Esophagus (tissue), 2 donors: ENCODE data around the gene IL21R. TPM values are rescaled to one million over a fixed set of nuclear protein-coding genes. Genes with fewer than 3 reads are reported as not detected.

Experiments used
- H3K27ac ChIP-seq, 2 donors: one replicate each; pipeline ENCODE4 v1.5.1; 2013; ENCODE audit warnings: low read depth in 2 of 2, mild to moderate bottlenecking in 2 of 2, inconsistent platforms in 1 of 2, low read length in 1 of 2, moderate library complexity in 1 of 2
- H3K27me3 ChIP-seq, 2 donors: one replicate each; pipeline ENCODE4 v1.6.1; 2013; ENCODE audit warnings: low read length in 2 of 2, control low read depth in 1 of 2, mild to moderate bottlenecking in 1 of 2; ENCODE audit not compliant: insufficient read depth in 2 of 2, control insufficient read depth in 1 of 2
- H3K36me3 ChIP-seq, 2 donors: one replicate each; pipeline ENCODE4 v1.6.1; 2013; ENCODE audit warnings: low read length in 1 of 2; ENCODE audit not compliant: control insufficient read depth in 2 of 2, insufficient read depth in 2 of 2
- H3K4me1 ChIP-seq, 2 donors: one replicate each; pipeline ENCODE4 v1.6.1; 2013; ENCODE audit warnings: low read length in 1 of 2; ENCODE audit not compliant: control insufficient read depth in 2 of 2, insufficient read depth in 2 of 2
- H3K4me3 ChIP-seq, 2 donors: one replicate each; pipeline ENCODE4 v1.5.1; 2013; ENCODE audit warnings: low read length in 2 of 2, mild to moderate bottlenecking in 2 of 2, low read depth in 1 of 2, moderate library complexity in 1 of 2
- H3K9me3 ChIP-seq, 2 donors: one replicate each; pipeline ENCODE4 v1.6.1; 2013; ENCODE audit warnings: mild to moderate bottlenecking in 2 of 2, low read depth in 1 of 2, low read length in 1 of 2, moderate library complexity in 1 of 2; ENCODE audit not compliant: control insufficient read depth in 2 of 2, insufficient read depth in 1 of 2
- WGBS, 2 donors: extraction: QIAGEN DNeasy Blood & Tissue Kit; methylation state at CpG; one replicate each; pipeline ENCODE4 v1.1.7; 2013; 5-methylcytosine and 5-hydroxymethylcytosine counted together
- polyA plus RNA-seq, 2 donors: library from polyadenylated mRNA; stranded (reverse); fragments of 200-250 nt; gene quantifications; one replicate each; pipeline ENCODE4 v1.2.3, GENCODE V29; 2013
- donor health status: healthy with polysubstance abuse.
- donor health status: Bipolar disorder and iron deficiency.

IL21R gene
- polyA plus RNA-seq, 2 donors, result 0.19 to 0.24 TPM

- no peaks in the 10 kb centered on the region for H3K27me3 ChIP-seq
- H3K36me3 ChIP-seq, result no peaks in the 10 kb centered on the region
- H3K9me3 ChIP-seq, result no peaks in the 10 kb centered on the region
- no peak overlapping the region for H3K27ac ChIP-seq
- H3K4me1 ChIP-seq, result peaks cover 0 to 3% of the 10 kb centered on the region in 2 donors
- no peak overlapping the region for H3K4me3 ChIP-seq
- WGBS, 2 donors, result 84 to 86% methylated on average over 8 of the region's 8 CpGs
Measured at GRCh38 chr16:27398894-27399853, 2.8 kb upstream of the IL21R start.

- no peaks in the 10 kb centered on the region for H3K36me3 ChIP-seq
- H3K4me3 ChIP-seq, result no peak overlapping the region
- peaks cover 0 to 3% of the 10 kb centered on the region in 2 donors for H3K4me1 ChIP-seq
- no peak overlapping the region for H3K27ac ChIP-seq
- WGBS, 2 donors, result 92 to 98% methylated on average over 2 of the region's 2 CpGs
- no peaks in the 10 kb centered on the region for H3K9me3 ChIP-seq
- H3K27me3 ChIP-seq, result no peaks in the 10 kb centered on the region
Measured at GRCh38 chr16:27399969-27400368, 2.0 kb upstream of the IL21R start.

DNA sequence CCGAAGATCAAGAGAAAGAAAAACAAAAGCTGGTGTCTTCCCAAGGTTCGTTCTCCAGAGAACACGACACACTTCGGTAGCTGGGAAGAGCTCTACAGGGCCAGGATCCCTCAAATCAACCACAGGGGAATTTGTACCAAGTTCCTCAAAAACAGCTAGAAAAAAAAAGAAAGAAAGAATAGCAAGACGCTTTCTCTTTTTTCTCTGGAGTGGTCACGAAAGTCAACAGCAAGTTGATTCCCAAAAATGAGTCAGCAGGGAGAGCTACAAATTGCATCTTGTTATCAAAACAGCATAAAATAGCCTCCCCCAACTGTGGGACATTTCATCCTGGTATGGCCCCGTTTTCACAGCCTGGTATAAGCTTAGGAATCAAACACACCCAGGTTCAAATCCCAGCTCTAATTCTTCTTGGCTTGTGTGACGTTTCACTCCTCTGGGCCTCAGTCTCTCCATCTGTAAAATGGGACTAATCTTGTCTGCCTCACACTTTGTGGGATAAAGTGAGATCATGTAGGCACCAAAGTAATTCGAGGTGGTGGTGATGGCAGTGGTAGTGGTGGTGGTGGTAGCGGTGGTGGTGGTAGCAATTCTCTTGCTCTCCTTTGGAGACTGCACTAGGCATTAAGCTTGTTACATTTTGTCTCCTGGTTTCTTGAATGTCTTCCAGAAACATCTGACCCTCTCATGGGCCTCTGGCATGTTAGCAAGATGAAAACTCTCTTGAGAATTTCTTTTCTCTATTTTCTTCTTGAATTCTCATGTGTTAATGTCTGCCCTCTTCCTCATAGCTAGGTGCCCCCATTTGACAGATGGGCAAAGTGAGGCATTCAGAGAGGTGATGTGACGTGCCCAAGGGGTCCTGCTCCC is 988 bp upstream of the IL21R start:
- no peak overlapping the region for H3K4me3 ChIP-seq
- H3K36me3 ChIP-seq, result no peaks in the 10 kb centered on the region
- H3K27me3 ChIP-seq, result no peaks in the 10 kb centered on the region
- peaks cover 0 to 3% of the 10 kb centered on the region in 2 donors for H3K4me1 ChIP-seq
- WGBS, 2 donors, result 41 to 42% methylated on average over 11 of the region's 11 CpGs
- H3K27ac ChIP-seq, result no peak overlapping the region
- no peaks in the 10 kb centered on the region for H3K9me3 ChIP-seq

- Histone ChIP-seq H3K9me3 (no peaks in the 10 kb centered on the region), H3K27me3 (no peaks in the 10 kb centered on the region), H3K4me1 (peaks cover 0 to 3% of the 10 kb centered on the region in 2 donors), H3K4me3 (peak overlapping the region; percentile 9 to 25), H3K36me3 (no peaks in the 10 kb centered on the region), H3K27ac (no peak overlapping the region)
- 56 to 61% methylated on average over 8 of the region's 8 CpGs for WGBS, 2 donors
Measured at GRCh38 chr16:27402569-27402963, 592 bp downstream of the IL21R start.

DNA sequence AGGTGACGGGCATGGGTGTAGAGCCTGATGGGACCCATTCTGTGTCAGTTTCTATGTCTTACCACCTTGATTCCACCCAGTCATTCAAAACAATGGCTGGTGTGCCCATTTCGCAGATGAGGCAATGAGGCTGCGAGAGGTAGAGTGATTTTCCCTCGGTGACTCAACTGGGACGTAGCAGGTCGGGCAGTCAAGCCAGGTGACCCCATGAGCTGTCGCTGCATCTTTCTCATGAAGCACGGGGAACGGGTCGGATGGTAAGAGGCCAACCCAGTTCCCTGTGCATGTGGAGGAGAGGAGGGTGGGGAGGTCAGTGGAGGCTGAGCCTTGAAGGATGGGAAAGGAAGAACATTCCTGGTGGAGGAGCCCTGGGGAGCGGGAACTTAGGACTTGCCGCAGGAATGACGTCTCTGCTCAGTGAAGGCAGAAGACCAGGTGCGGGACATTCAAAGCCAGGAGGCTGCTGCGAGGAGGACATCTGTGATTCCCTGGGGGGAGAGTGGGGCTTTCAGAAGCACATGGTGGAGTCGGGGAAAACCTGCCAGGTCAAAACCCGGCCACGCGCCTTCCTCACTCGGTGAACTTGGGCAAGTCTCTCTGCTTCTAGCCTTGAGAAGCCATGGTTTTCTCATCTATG is 1.1 kb downstream of the IL21R start:
- WGBS, 2 donors, result 70 to 80% methylated on average over 20 of the region's 20 CpGs
- H3K4me1 ChIP-seq, result peaks cover 0 to 3% of the 10 kb centered on the region in 2 donors
- peak overlapping the region; percentile 9 to 25 for H3K4me3 ChIP-seq
- H3K27me3 ChIP-seq, result no peaks in the 10 kb centered on the region
- H3K27ac ChIP-seq, result no peak overlapping the region
- no peaks in the 10 kb centered on the region for H3K36me3 ChIP-seq
- H3K9me3 ChIP-seq, result no peaks in the 10 kb centered on the region

DNA sequence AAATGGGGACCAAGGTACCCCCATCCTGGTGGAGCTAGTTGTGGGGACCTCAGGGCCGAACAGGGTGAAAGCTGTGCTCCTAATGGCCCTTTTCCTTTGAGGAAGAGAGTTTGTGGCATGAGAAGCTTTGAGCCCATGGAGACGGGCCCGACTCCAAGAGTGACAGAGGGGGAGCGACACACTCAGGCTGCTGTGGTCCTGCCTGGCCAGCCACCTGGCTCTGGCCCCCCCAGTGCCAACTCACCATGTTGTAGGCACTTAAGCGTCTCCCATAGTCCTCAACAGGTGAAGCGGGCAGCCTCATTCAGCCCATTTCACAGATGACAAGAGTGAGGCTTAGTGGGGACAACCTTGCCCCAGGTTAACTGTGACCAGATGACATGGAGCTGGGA is 1.6 kb downstream of the IL21R start:
- no peak overlapping the region for H3K27ac ChIP-seq
- H3K27me3 ChIP-seq, result no peaks in the 10 kb centered on the region
- peaks cover 0 to 3% of the 10 kb centered on the region in 2 donors for H3K4me1 ChIP-seq
- H3K9me3 ChIP-seq, result no peaks in the 10 kb centered on the region
- H3K36me3 ChIP-seq, result no peaks in the 10 kb centered on the region
- H3K4me3 ChIP-seq, result peak overlapping the region in 1 of 2 donors; percentile 10
- 68 to 76% methylated on average over 6 of the region's 6 CpGs for WGBS, 2 donors

DNA sequence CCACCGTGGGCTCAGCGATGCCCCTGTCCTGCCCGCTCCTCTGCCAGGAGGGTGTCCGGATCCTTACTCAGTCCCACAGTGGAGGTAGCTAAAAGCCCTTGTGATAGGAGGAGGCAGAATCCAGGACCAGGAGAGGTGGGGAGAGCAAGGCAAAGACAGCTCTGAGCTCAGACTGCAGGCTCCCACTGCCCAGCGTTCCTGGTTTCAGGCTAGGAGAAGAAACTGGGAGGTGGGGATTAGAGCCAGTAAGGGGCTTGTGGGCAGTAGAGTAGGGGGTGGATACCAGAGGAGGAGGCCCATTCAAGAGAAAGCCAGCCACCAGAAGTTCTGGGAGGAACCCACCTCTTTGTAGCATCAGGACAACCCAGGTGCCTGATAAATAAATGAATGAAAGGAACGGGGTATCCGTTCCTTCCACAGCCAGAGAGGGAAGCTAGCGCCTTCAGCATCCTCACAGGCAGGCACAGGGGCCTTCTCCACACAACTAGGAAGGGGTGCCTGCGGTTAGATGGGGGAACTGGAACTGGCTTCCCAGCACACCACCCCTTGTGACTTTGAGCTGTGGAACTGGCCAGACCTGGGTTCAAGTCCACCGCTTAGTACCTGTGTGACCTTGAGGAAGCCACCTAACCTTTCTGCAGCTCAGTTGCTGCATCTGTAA is 2.3 kb downstream of the IL21R start:
- H3K4me3 ChIP-seq, result no peak overlapping the region
- no peaks in the 10 kb centered on the region for H3K27me3 ChIP-seq
- 82% methylated on average over 10 of the region's 10 CpGs for WGBS, 2 donors
- no peaks in the 10 kb centered on the region for H3K9me3 ChIP-seq
- H3K36me3 ChIP-seq, result no peaks in the 10 kb centered on the region
- H3K27ac ChIP-seq, result no peak overlapping the region
- H3K4me1 ChIP-seq, result peaks cover 0 to 3% of the 10 kb centered on the region in 2 donors

- H3K27ac ChIP-seq, result no peak overlapping the region
- no peaks in the 10 kb centered on the region for H3K36me3 ChIP-seq
- peaks cover 0 to 3% of the 10 kb centered on the region in 2 donors for H3K4me1 ChIP-seq
- no peaks in the 10 kb centered on the region for H3K27me3 ChIP-seq
- H3K4me3 ChIP-seq, result no peak overlapping the region
- no peaks in the 10 kb centered on the region for H3K9me3 ChIP-seq
- WGBS, 2 donors, result 44 to 56% methylated on average over 19 of the region's 19 CpGs
Measured at GRCh38 chr16:27405546-27406451, 3.8 kb downstream of the IL21R start.
